ENCODE measurements around the gene CYB561A3. TPM values are rescaled to one million over a fixed set of nuclear protein-coding genes. Genes with fewer than 3 reads are reported as not detected.

Gene CYB561A3
- total and polyA plus RNA-seq, 10 donors: 62.1 to 138 (median 91.4) TPM

- intact Hi-C loops (cut with DNase I; ENCODE audit: low total_unique reads): loop anchor here (10.0 kb wide), 1 partner anchor 86 kb away; the partner anchor contains the start of gene CPSF7
- Histone ChIP-seq H3K27ac (no peak overlapping the region), H3K36me3 (peaks cover 0 to 56% (median 0%) of the 10 kb centered on the region in 6 donors), H3K9me3 (no peaks in the 10 kb centered on the region), H3K4me3 (no peak overlapping the region), H3K27me3 (replicated peaks in 1 of 7) (no peaks in the 10 kb centered on the region), H3K4me1 (peaks cover 11 to 41% (median 26%) of the 10 kb centered on the region in 6 donors)
- TF ChIP-seq, protein P1, sequence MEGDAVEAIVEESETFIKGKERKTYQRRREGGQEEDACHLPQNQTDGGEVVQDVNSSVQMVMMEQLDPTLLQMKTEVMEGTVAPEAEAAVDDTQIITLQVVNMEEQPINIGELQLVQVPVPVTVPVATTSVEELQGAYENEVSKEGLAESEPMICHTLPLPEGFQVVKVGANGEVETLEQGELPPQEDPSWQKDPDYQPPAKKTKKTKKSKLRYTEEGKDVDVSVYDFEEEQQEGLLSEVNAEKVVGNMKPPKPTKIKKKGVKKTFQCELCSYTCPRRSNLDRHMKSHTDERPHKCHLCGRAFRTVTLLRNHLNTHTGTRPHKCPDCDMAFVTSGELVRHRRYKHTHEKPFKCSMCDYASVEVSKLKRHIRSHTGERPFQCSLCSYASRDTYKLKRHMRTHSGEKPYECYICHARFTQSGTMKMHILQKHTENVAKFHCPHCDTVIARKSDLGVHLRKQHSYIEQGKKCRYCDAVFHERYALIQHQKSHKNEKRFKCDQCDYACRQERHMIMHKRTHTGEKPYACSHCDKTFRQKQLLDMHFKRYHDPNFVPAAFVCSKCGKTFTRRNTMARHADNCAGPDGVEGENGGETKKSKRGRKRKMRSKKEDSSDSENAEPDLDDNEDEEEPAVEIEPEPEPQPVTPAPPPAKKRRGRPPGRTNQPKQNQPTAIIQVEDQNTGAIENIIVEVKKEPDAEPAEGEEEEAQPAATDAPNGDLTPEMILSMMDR (IDR thresholded peaks at IDR 0.05 in 8 of 11, conservative IDR thresholded peaks at IDR 0.05 in 3 of 11): no peak
- TF ChIP-seq POLR2A (IDR thresholded peaks at IDR 0.05) (no peak), POLR2AphosphoS5 (IDR thresholded peaks at IDR 0.05) (peak in 1 of 3 donors; percentile 12)
- WGBS, 5 donors: 91 to 96% (median 93%) methylated on average over 22 to 26 of the region's 26 CpGs
- peak; percentile 62 for DNase-seq
These were observed 22.7 kb downstream of the CYB561A3 start for GRCh38 chr11:61338783-61339489.

DNA sequence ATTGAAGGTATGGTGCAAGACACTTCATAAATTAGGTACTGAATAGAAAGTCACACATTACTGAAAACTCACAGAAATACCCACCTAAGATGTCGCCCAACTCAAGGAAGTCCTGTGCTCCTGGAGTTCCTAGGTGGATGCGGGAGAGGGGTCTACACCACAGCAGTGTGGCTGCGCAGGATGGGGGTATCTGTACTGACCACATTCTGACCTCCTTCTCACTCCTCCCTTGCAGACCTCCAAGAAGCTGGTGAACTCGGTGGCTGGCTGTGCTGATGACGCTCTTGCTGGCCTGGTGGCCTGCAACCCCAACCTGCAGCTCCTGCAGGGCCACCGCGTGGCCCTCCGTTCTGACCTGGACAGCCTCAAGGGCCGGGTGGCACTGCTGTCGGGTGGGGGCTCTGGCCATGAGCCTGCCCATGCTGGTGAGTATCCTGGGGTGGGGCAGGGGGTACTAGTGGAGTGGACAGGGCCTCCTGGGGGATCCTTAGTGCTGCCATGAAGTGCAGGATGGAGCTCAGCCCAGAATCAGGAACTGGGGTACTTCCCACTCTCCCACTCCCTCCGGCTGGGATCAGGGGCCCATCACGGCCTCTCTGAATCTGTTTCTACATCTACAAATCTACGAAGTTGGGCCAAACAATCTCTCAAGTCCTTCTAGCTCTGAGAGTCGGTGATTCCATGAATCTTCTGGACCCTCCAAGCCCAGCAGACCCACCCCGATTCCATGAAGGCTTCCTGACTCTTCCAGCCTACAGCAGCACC, 23.8 kb downstream of the CYB561A3 start:
- DNase-seq: no peak
- WGBS, 5 donors: 92 to 97% (median 93%) methylated on average over 12 to 15 of the region's 15 CpGs
- Histone ChIP-seq H3K9me3 (no peaks in the 10 kb centered on the region), H3K36me3 (peaks cover 0 to 47% (median 0%) of the 10 kb centered on the region in 6 donors), H3K27me3 (replicated peaks in 1 of 7) (no peaks in the 10 kb centered on the region), H3K4me3 (no peak overlapping the region), H3K4me1 (peaks cover 14 to 44% (median 27%) of the 10 kb centered on the region in 6 donors), H3K27ac (no peak overlapping the region)
- TF ChIP-seq, protein P1 (IDR thresholded peaks at IDR 0.05 in 8 of 11, conservative IDR thresholded peaks at IDR 0.05 in 3 of 11): no peak
- TF ChIP-seq POLR2A (IDR thresholded peaks at IDR 0.05): no peak
- TF ChIP-seq POLR2AphosphoS5 (IDR thresholded peaks at IDR 0.05): no peak
- intact Hi-C loops (cut with DNase I; ENCODE audit: low total_unique reads): loop anchor here (2.0 to 10.0 kb wide), 2 partner anchors 47 to 87 kb away; partner anchors contain the start of gene CPSF7

DNA sequence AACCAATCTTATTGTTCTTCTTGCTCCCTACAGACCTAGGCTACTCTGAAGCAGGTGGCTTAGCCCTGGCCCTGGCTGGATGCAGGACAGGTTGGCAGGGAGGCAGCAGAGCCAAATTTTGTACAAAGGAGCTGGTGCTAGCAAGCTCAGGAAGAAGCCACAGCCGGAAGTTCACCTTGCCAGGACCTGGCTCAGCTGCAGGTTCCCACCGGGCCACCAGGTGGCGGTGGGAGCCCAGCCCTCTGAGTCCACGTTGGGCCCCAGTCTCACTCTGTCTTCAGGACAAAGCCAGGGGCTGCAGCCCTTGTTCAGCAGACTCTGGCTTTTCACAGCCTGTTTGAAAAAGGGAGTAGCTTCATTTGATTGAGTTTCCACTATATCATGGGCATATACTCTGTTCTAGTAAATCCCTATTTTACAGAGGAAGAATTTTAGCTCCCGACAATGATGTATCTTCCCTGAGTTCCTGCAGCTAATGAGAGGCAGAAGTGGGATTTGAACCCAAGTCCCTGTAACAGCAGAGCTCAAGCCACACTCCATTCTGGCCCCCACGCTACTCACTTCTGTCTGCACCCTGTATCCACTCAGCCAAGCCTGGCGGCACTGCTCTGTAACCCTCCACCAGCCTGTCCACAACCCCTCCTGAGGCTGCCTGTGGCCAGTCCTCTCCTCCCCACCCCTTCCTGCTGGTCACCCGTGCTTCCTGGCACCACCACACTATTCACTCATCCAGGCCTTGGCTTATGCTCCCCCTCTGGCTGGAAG, 25.3 kb downstream of the CYB561A3 start:
- Histone ChIP-seq H3K27ac (peak overlapping the region; percentile 26 to 96 (median 65)), H3K36me3 (peaks cover 0 to 31% (median 0%) of the 10 kb centered on the region in 6 donors), H3K27me3 (replicated peaks in 1 of 7) (no peaks in the 10 kb centered on the region), H3K4me1 (peaks cover 26 to 57% (median 40%) of the 10 kb centered on the region in 6 donors), H3K4me3 (no peak overlapping the region), H3K9me3 (no peaks in the 10 kb centered on the region)
- peak; percentile 96 for DNase-seq
- TF ChIP-seq, protein P1 (IDR thresholded peaks at IDR 0.05 in 8 of 11, conservative IDR thresholded peaks at IDR 0.05 in 3 of 11): peak; percentile 96 to 99 (median 98)
- TF ChIP-seq POLR2AphosphoS5 (IDR thresholded peaks at IDR 0.05) (peak; percentile 74 to 82 (median 76)), POLR2A (IDR thresholded peaks at IDR 0.05) (no peak)
- intact Hi-C loops (cut with DNase I; ENCODE audit: low total_unique reads): loop anchor here (2.0 to 10.0 kb wide), 2 partner anchors 48 to 88 kb away; partner anchors contain the start of gene CPSF7
- 27 to 73% (median 30%) methylated on average over 4 to 8 of the region's 8 CpGs for WGBS, 5 donors

Measured in spleen (tissue), 11 donors.